Erythroblast (primary cell): ENCODE data around the gene POLD1.

Experiments used
- DNase-seq, 2 experiments: peaks; one replicate each; lab custom pipeline; 2025; lab: John Stamatoyannopoulos, UW
- GATA1 ChIP-seq: IDR thresholded peaks from 2 replicates; pipeline ENCODE4 v1.6.1; 2011; ENCODE audit warnings: low read depth, mild to moderate bottlenecking, control low read depth, low read length, moderate library complexity
- POLR2A ChIP-seq: IDR thresholded peaks from 2 replicates; pipeline ENCODE4 v1.6.1; 2011; ENCODE audit warnings: mild to moderate bottlenecking, low read length

Gene POLD1

DNA sequence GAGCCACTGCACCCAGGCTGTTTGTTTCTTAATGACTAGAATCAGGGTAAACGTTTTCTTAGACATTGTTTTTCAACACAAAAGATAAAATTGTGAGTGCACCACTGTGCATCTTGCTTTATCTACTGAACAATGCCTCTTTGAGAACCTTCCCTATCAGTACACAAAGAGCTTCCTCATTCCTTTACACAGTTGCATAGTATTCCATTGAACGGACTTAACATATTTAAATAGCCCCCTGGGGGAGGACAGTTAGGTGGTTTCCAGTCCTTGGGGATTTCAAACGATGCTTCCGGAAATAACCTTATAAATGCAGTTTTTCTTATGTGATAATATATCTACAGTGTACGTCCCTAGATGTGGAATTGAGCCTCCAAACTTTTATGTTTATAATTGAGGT, 8.6 kb downstream of the POLD1 start:
- DNase-seq = no peak
- no peak for TF ChIP-seq GATA1
- no peak for TF ChIP-seq POLR2A

GRCh38 chr19:50393589-50393988, 9.4 kb downstream of the POLD1 start:
- TF ChIP-seq GATA1 (no peak), POLR2A (no peak)
- DNase-seq = peak in 1 of 2 experiments; percentile 46

DNA sequence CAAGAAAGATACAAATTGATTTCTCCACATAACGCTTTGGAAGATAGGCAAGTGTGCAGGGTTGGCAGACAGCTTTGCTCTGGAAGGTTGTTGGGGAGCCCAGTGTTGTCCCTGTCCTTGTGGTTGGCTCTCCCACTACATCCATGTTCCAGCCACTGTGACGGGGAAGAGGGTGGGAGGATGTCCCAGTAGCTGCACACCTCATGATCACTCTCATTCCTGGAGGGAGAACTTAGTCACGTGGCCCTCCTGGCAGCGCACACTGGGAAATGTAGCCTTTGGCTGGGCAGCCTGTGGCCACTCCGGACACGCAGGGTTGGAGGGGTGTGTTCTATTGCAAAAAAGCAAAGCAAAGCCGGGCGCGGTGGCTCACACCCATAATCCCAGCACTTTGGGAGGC, 9.9 kb downstream of the POLD1 start:
- DNase-seq = no peak
- no peak for TF ChIP-seq GATA1
- no peak for TF ChIP-seq POLR2A

GRCh38 chr19:50398675-50399367, 14.7 kb downstream of the POLD1 start:
- TF ChIP-seq POLR2A = no peak
- no peak for TF ChIP-seq GATA1
- DNase-seq = no peak

DNA sequence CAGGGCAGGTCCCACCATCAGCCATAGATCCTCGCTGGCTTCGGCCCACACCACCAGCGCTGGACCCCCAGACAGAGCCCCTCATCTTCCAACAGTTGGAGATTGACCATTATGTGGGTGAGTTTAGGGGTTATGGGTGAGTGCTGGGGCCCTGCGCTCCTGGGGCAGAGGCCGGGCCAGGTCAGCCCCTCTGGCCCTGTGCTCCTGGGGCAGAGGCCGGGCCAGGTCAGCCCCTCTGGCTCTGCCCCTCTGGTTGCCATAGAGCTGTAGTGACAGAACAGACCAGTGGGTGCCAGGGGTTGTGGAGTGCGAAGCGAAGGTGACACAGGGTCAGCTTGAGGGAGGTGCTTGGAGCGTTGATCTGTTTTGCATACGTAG, 15.2 kb downstream of the POLD1 start:
- no peak for DNase-seq
- no peak for TF ChIP-seq POLR2A
- TF ChIP-seq GATA1 = no peak

- DNase-seq = no peak
- TF ChIP-seq POLR2A (no peak), GATA1 (no peak)
Measured at GRCh38 chr19:50401605-50402450, 17.7 kb downstream of the POLD1 start.

DNA sequence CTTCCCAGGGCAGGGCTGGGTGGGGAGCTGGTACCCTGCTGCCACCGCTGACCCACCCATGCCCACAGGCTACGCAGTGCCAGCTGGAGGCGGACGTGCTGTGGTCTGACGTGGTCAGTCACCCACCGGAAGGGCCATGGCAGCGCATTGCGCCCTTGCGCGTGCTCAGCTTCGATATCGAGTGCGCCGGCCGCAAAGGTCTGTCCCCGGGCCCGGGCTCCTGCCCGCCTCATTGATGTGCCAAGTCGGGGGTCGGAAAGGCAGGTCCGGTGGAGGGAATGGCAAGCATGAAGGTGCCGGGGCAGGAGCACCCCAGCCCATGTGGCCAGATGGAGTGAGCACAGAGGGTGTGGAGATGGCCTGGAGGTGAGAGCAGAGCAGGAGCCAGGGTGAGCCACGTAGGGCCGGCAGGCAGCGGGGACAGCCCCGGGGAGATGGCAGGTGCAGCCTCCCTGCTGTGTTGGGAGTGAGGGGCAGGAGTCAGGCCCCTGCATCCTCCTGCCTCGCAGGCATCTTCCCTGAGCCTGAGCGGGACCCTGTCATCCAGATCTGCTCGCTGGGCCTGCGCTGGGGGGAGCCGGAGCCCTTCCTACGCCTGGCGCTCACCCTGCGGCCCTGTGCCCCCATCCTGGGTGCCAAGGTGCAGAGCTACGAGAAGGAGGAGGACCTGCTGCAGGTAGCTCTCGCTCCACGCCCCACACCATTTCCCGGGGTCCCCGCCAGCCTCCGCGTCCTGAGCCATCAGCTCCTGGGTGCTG, 18.6 kb downstream of the POLD1 start:
- TF ChIP-seq POLR2A = no peak
- TF ChIP-seq GATA1 = no peak
- DNase-seq = no peak

- no peak for TF ChIP-seq GATA1
- TF ChIP-seq POLR2A = no peak
- no peak for DNase-seq
Measured at GRCh38 chr19:50406156-50406820, 22.1 kb downstream of the POLD1 start.

DNA sequence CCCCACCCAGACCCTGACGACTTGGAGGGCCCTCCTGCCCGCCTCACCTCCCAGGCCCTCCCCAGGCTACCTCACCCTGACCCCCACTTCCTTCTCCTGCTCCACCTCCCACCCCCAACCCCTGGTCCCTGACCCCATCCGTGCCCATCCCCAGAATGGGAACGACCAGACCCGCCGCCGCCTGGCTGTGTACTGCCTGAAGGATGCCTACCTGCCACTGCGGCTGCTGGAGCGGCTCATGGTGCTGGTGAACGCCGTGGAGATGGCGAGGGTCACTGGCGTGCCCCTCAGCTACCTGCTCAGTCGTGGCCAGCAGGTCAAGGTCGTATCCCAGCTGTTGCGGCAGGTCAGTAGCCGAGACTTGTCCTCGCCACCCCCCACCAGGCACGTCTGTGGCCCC, 22.7 kb downstream of the POLD1 start:
- no peak for DNase-seq
- TF ChIP-seq GATA1 (no peak), POLR2A (no peak)

- DNase-seq = no peak
- no peak for TF ChIP-seq POLR2A
- no peak for TF ChIP-seq GATA1
Measured at GRCh38 chr19:50409347-50409746, 25.2 kb downstream of the POLD1 start.

DNA sequence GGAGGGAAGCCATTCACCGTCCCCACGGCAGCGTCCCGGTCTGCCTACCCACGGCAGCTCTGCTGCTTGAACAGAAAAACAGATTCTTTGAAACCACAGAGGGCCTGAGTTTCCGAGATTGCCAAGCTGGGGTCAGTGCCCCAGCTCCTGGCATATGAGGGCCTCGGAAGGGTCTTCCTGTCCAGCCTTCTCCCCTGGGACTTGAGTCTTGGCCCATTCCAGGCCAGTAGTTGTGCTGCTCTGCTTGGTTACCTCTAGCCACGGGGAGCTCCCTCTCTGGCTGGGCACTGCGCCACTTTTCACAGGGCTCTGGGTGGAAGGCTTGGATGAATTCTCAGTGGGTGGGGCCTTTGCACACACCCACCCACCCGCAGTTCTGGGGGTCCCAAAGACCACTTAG, 26.0 kb downstream of the POLD1 start:
- TF ChIP-seq GATA1 = no peak
- TF ChIP-seq POLR2A = no peak
- no peak for DNase-seq

DNA sequence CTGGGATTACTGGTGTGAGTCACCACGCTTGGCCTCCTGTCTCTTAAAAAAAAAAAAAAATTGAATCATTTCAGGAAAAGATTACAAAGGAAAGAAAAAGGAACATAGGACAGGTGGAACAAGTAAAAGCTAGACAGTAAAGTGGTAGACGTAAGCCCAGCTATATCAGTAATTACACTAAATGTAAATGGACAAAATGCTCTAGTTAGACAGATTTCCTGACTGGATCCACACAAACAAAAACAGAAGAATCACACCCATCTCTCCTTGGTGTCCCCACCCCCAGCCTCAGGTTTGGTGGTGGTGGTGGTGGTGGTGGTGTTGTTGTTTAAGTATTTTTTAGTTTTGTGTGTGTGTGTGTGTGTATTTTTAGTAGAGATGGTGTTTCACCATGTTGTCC, 28.3 kb downstream of the POLD1 start:
- no peak for DNase-seq
- TF ChIP-seq GATA1 = no peak
- TF ChIP-seq POLR2A = no peak

DNA sequence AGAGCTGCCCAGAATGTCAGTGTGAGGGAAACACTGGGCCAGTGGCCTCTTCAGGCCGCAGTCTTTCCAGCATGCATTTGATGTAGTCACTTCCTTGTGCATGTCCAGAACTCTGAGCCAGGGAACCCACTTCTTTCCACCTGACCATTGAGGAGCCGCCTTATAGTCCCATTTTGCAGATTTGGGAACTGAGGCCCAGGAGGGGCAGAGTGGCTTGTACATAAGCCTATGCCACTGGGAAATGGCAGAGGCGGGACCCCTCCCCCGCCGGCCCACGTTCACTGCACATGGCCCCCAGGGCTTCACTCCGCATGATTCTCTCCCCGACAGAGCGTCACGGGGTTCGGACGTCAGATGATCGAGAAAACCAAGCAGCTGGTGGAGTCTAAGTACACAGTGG, 28.9 kb downstream of the POLD1 start:
- DNase-seq = no peak
- TF ChIP-seq GATA1 = no peak
- TF ChIP-seq POLR2A = no peak
